ENCODE results near the gene BRIX1.
"Not testable (repeated sequence)": the region's sequence is repeated elsewhere in the genome, so short reads cannot be mapped to it uniquely, and the experiment has no call there.

The BRIX1 gene

DNA sequence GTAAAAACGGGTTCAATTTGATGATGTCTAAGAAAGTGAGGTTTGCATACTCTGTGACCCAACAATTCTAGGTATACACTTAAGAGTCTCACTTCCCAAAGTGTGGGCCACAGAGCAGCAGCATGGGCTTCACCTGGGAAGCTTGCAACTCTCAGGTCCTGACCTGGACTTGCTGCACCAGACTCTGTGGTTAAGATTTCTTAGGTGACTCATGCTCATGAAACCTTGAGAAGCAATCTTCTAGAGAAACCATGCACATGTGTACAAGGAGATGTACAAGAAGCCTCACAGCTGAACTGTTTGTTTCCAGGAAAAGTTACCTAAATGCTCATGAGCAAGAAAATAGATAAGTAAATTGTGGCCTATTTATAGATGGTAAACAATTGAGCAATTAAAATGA, 43.8 kb downstream of the BRIX1 start:
- TF ChIP-seq, protein P1, sequence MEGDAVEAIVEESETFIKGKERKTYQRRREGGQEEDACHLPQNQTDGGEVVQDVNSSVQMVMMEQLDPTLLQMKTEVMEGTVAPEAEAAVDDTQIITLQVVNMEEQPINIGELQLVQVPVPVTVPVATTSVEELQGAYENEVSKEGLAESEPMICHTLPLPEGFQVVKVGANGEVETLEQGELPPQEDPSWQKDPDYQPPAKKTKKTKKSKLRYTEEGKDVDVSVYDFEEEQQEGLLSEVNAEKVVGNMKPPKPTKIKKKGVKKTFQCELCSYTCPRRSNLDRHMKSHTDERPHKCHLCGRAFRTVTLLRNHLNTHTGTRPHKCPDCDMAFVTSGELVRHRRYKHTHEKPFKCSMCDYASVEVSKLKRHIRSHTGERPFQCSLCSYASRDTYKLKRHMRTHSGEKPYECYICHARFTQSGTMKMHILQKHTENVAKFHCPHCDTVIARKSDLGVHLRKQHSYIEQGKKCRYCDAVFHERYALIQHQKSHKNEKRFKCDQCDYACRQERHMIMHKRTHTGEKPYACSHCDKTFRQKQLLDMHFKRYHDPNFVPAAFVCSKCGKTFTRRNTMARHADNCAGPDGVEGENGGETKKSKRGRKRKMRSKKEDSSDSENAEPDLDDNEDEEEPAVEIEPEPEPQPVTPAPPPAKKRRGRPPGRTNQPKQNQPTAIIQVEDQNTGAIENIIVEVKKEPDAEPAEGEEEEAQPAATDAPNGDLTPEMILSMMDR (IDR thresholded peaks at IDR 0.05), result no peak
- no peak for TF ChIP-seq ZFX (IDR thresholded peaks at IDR 0.05; ENCODE audit: borderline replicate concordance)
- no peak overlapping the region for H3K27ac ChIP-seq

DNA sequence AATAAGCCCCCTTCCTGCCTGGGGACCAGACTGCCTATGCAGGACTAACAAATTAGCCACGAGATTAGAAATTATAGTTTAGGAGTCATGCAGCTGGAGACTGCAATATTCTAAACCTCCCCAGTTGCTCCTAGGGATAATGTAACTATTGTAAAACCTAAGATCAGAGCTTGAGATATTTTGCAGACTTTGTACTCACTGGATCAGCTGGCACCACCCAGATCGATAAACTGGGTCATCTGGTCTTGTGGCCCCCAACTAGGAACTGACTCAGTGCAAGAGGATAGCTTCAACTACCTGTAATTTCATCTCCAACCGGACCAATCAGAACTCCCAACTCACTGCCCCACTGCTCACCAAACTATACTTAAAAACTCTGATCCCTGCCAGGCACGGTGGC, 52.0 kb downstream of the BRIX1 start:
- TF ChIP-seq, protein P1 (IDR thresholded peaks at IDR 0.05), result no peak
- no peak for TF ChIP-seq ZFX (IDR thresholded peaks at IDR 0.05; ENCODE audit: borderline replicate concordance)
- H3K27ac ChIP-seq, result no peak overlapping the region

DNA sequence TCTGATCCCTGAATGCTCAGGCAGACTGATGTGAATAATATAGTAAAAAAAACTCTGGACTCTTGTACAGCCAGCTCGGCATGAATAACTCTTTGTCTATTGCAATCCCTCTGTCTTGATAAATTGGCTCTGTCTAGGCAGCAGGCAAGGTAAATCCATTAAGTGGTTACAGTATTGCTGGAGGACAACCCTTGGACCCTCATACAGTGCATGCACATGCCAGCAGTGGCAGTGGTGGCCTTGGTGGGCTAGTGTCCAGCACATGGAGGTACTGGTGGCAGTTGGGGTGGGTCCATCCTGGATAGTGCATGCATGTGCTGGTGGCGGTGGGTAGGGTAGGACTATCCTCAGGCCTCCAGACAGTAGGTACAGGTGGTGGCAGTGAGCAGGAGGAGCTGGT, 52.7 kb downstream of the BRIX1 start:
- no peak for TF ChIP-seq ZFX (IDR thresholded peaks at IDR 0.05; ENCODE audit: borderline replicate concordance)
- TF ChIP-seq, protein P1 (IDR thresholded peaks at IDR 0.05), result no peak

DNA sequence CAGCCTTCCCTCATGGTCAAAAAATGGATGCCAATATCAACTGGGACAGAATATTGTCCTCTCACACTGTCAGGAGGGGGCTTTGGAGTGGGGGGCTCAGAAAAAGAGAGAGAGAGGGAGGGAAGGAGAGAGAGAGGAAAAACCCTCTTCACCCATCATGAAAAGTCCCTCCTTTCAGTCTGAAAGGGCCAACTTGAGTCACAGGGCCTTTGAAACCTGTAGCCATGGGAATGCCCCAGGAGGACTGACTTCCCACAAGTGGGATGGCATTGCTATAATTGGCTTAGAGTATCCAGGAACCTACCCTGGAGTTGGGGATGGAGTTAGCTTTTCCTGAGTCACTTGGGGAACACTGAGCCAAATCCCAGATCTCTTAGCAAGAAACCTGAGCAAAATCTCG, 55.0 kb downstream of the BRIX1 start:
- TF ChIP-seq, protein P1 (IDR thresholded peaks at IDR 0.05), result no peak
- TF ChIP-seq ZFX (IDR thresholded peaks at IDR 0.05; ENCODE audit: borderline replicate concordance), result no peak
- no peak overlapping the region for H3K27ac ChIP-seq

More for the DNA sequence above, 52.7 kb downstream of the BRIX1 start:
- no peak overlapping the region for H3K27ac ChIP-seq

DNA sequence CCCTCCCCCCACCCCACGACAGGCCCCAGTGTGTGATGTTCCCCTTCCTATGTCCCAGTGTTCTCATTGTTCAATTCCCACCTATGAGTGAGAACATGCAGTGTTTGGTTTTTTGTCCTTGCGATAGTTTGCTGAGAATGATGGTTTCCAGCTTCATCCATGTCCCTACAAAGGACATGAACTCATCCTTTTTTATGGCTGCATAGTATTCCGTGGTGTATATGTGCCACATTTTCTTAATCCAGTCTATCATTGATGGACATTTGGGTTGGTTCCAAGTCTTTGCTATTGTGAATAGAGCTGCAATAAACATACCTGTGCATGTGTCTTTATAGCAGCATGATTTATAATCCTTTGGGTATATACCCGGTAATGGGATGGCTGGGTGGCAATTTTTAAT, 56.1 kb downstream of the BRIX1 start:
- not testable (repeated sequence) for H3K27ac ChIP-seq

Data from 22Rv1 (cell line).